NCI-H524 treated with DMSO at 0.1 percent for 48 hours (cell line): ENCODE results near the gene ADARB2.

Source experiments
- DNase-seq: peaks from one replicate; lab custom pipeline; 2025; lab: John Stamatoyannopoulos, UW

The ADARB2 gene

DNA sequence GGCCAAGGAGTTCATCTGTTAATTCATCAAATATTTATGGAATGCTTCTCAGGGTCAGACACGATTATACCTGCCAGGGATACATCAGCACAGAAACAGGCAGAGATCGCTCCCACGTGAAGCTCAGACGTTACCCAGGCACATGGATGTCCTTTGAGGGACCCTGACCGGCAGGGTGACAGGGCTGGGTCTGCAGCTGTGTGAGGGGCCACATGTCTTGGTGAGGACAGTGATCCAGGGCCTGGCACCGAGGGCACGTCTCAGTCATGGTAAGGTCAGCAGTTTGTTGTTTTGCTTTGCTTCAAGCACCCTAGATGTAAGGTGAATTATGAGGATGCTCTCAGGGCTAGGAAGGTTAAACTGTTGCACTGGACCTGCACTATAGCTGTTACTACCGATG, 453.2 kb downstream of the ADARB2 start:
- DNase-seq: no peak

DNA sequence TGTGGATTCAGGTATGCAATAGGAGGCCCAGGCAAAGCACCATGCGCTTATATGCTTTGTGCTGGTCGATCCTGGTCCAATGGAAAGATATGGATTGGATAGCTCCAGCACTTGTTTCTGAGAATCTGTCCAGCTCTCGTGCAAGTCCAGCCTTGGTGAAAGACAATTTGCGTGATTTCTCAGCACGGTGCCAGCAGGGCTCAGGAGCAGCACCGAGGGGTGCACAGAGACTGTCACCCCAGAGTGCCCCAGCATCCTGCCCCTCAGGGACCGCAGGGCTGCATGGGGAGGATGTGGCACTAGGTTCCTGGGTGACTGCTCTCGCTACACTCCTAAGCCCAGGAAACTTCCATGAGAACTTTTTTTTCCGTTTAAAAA, 455.9 kb downstream of the ADARB2 start:
- DNase-seq: no peak

DNA sequence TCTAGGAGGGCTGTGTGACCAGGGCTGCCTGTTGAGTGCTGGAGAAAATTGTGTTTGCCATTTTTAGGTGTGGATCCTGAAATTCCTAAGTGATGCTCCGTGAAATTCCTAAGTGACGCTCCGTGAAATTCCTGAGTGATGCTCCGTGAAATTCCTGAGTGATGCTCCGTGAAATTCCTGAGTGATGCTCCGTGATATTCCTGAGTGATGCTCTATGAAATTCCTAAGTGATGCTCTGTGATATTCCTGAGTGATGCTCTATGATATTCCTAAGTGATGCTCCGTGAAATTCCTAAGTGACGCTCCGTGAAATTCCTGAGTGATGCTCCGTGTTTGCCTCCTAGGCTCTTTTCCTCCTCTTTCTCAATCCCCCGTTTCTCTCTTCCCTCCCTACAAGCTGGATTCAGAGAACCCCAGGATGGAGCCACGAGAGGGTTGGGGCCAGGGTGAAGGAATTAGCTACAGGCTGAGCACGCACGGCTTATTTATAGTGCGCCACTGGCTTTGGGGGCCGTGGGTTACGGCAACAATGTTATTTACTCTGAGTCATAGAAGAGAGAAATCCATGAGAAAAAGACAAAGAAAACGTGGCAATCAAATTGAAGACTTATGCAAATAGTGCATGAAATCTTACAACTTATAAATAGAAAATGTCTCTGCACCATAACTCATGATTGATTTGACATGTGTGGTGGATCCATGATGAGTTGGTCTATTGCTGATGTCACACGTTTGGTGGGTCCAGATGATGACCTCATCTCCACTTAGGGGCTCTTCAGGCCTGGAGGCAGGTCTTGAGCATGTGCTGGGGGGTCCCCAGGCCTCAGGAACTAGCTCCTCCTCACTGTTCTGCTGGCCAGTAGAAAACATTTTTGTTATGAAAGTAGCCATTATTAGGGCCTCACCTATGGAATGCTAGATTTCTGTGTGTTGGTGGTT, 456.6 kb downstream of the ADARB2 start:
- no peak for DNase-seq

DNA sequence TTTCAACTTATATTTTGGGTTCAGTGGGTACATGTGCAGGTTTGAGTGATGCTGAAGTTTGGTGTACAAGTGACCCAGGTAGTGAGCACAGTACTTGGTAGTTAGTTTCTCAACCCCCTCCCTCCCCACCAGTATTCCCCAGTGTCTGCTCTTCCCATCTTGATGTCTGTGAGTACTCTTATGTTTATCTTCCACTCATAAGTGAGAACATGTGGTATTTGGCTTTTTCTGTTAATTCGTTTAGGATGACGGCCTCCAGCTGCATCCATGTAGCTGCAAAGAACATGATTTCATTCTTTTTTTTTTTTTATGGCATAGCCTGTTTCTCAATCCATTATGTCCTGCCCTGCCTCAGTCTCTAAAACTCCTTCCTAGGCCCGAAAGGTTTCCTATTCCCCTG, 459.0 kb downstream of the ADARB2 start:
- DNase-seq: no peak

DNA sequence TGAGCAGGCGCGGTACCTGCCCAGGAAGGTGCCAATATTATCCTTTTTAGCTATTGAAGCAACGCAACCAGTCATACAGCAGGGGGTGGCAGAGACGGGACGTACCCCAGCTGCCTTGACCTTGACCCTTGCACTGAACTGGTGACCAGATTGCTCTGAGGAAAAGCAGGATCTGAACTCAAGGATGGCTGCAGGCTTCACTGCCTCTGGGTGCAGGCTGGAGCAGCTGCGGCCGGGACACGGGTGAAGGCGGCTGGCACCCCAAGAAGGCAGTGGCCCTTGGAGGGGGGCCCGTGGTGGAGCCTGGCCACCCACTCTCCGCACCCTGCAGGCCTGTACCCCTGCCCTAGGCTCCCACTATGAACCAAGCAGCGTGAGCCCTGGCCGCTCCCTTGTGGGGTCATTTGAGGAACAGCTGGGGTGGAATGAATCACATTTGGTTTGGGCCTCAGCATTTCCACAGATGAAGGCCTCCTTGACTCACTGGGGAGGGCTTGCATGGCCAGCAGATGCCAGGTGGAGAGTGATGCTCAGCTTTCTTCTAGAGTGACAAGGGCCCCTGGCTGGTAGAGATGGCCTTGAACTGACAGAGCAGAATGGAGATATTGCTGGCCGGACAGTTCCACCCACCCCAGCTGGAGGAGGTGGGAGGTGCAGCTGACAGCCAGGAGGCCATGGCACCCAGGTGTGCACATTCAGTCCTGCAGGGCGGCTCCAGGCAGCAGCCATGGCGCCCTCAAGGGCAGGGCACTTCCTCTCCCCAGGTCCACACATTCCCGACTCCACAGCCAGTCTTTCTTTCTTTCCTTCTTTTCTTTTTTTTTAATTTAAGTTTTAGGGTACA, 462.4 kb downstream of the ADARB2 start:
- no peak for DNase-seq

- DNase-seq: no peak
Observed at GRCh38 chr10:1274111-1274661, 463.1 kb downstream of the ADARB2 start.

- DNase-seq: no peak
Observed at GRCh38 chr10:1273372-1274105, 463.8 kb downstream of the ADARB2 start.

GRCh38 chr10:1272777-1273161, 464.6 kb downstream of the ADARB2 start:
- no peak for DNase-seq

- DNase-seq: no peak
Observed at GRCh38 chr10:1272079-1272776, 465.1 kb downstream of the ADARB2 start.

GRCh38 chr10:1270906-1271305, 466.4 kb downstream of the ADARB2 start:
- no peak for DNase-seq

- DNase-seq: no peak
Observed at GRCh38 chr10:1270490-1270889, 466.8 kb downstream of the ADARB2 start.

GRCh38 chr10:1268831-1269230, 468.5 kb downstream of the ADARB2 start:
- DNase-seq: no peak

GRCh38 chr10:1267568-1267967, 469.8 kb downstream of the ADARB2 start:
- DNase-seq: no peak

DNA sequence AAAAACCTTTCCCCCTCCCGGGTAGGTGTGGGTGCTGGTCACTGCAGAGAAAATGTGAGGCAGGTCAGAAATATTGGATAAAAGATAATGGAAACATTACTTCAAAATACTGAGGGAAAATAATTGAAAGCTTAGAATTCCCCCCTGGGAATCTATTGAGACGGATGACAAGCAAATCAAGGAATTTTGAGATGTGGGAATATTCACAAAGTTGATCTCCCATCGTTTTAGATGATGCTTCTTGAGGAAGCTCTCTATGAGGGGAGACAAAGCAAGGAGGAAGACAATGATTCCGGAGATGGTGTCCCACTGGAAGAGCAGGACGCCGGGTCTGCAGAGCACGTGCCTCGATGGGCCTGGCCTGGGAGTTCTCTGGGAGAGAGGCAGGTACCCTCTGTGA, 470.2 kb downstream of the ADARB2 start:
- no peak for DNase-seq

- no peak for DNase-seq
Observed at GRCh38 chr10:1266033-1266802, 471.1 kb downstream of the ADARB2 start.

GRCh38 chr10:1264001-1264400, 473.3 kb downstream of the ADARB2 start:
- no peak for DNase-seq

GRCh38 chr10:1257274-1257673, 480.1 kb downstream of the ADARB2 start:
- no peak for DNase-seq

DNA sequence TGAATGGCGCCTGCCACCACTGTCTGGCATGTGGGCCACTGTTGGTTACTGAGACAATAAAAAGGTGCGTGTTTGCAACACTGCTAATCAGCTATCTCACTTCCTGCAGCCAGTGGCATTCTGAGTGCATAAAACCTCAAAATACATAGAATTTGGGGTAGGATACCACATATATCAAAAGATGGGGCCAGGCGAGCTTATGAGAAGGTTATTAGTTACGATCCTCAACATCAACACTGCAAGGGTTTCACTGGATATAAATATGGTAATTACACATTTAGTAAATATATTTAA, 480.9 kb downstream of the ADARB2 start:
- DNase-seq: no peak

- no peak for DNase-seq
Observed at GRCh38 chr10:1255600-1256431, 481.5 kb downstream of the ADARB2 start.

DNA sequence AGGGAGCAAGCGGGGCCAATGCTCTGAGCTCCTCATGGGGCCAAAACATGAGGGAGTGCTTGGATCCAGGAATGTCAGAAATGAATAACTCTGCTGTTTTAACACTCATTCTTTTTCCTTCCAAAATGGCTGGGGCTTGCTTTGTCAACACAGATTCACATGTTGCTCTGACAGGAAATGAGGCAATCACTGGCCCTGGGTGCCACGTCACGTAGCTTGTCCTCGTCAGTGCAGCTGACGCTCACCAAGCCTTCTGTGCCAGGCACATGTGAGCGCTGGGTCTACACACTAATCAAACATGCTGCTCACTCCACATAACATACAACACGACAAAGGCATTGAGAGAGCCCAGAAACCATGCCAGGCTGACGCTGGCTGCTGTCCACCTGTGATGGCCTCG, 482.2 kb downstream of the ADARB2 start:
- DNase-seq: no peak
